ENCODE data around the gene DNM3. TPM values are rescaled to one million over a fixed set of nuclear protein-coding genes. Genes with fewer than 3 reads are reported as not detected.

Gene DNM3
- total and polyA plus RNA-seq, 7 donors = 0.60 to 13.3 (median 3.9) TPM

DNA sequence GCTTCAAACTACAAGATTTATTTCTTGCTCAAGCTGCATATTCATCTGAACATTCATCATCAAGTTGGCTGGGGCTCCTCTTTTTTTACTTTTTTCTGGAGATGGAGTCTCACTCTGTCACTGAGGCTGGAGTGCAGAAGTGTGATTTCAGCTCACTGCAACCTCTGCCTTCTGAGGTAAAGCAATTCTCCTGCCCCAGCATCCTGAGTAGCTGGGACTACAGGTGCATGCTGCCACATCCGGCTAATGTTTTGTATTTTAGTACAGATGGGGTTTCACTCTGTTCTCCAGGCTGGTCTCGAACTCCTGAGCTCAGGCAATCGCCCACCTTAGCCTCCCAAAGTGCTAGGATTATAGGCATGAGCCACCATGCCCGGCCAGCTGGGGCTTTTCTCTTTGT, 490.9 kb downstream of the DNM3 start:
- Histone ChIP-seq H3K36me3 (no peaks in the 10 kb centered on the region), H3K4me1 (no peaks in the 10 kb centered on the region), H3K27ac (no peak overlapping the region), H3K27me3 (no peaks in the 10 kb centered on the region), H3K4me3 (no peak overlapping the region), H3K9me3 (no peaks in the 10 kb centered on the region)
- DNase-seq = no peak
- 94 to 96% methylated on average over 4 of the region's 4 CpGs for WGBS, 2 donors
- TF ChIP-seq POLR2A (IDR thresholded peaks at IDR 0.05) (no peak), EP300 (IDR thresholded peaks at IDR 0.05) (no peak), CTCF (IDR thresholded peaks at IDR 0.05) (no peak), POLR2AphosphoS5 (IDR thresholded peaks at IDR 0.05) (no peak)
- intact Hi-C loops (cut with DNase I) = no loop called here

- H3K36me3 ChIP-seq = no peaks in the 10 kb centered on the region
- intact Hi-C loops (cut with DNase I) = no loop called here
- DNase-seq = no peak
- H3K27ac ChIP-seq = no peak overlapping the region
- no peaks in the 10 kb centered on the region for H3K27me3 ChIP-seq
- no peaks in the 10 kb centered on the region for H3K4me1 ChIP-seq
- H3K4me3 ChIP-seq = no peak overlapping the region
- no peaks in the 10 kb centered on the region for H3K9me3 ChIP-seq
- TF ChIP-seq EP300 (IDR thresholded peaks at IDR 0.05) = no peak
- TF ChIP-seq CTCF (IDR thresholded peaks at IDR 0.05) = no peak
- no peak for TF ChIP-seq POLR2A (IDR thresholded peaks at IDR 0.05)
- no peak for TF ChIP-seq POLR2AphosphoS5 (IDR thresholded peaks at IDR 0.05)
Measured at GRCh38 chr1:172335377-172335776, 494.1 kb downstream of the DNM3 start.

GRCh38 chr1:172338295-172338735, 497.0 kb downstream of the DNM3 start:
- Histone ChIP-seq H3K4me3 (no peak overlapping the region), H3K27ac (no peak overlapping the region), H3K36me3 (no peaks in the 10 kb centered on the region), H3K9me3 (no peaks in the 10 kb centered on the region), H3K4me1 (peaks cover 0 to 10% (median 6%) of the 10 kb centered on the region in 4 donors), H3K27me3 (no peaks in the 10 kb centered on the region)
- 57 to 64% methylated on average over 4 of the region's 4 CpGs for WGBS, 2 donors
- intact Hi-C loops (cut with DNase I) = no loop called here
- TF ChIP-seq POLR2A (IDR thresholded peaks at IDR 0.05) (no peak), POLR2AphosphoS5 (IDR thresholded peaks at IDR 0.05) (no peak), CTCF (IDR thresholded peaks at IDR 0.05) (no peak), EP300 (IDR thresholded peaks at IDR 0.05) (no peak)
- no peak for DNase-seq

DNA sequence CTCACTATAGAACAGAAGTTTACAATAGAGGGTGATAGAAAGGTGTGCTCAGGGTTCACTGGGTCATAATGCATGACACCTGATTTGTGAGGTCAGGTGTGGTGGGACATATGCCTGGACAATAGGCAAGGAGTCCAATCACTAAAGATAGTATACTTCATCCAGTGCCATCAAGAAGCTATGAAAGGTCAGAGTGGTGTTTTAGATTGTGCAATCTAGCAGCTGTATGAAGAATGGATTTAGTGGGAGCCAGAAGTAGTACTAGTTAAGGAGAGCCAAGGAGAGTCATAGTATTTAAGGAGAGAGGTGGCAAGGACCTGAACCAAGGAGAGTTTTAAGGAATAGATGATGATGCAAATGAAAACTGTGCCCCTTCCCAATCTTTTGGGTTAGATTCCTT, 498.5 kb downstream of the DNM3 start:
- no peak overlapping the region for H3K27ac ChIP-seq
- peaks cover 0 to 25% (median 17%) of the 10 kb centered on the region in 4 donors for H3K4me1 ChIP-seq
- intact Hi-C loops (cut with DNase I) = no loop called here
- H3K9me3 ChIP-seq = no peaks in the 10 kb centered on the region
- H3K36me3 ChIP-seq = no peaks in the 10 kb centered on the region
- no peak for DNase-seq
- H3K4me3 ChIP-seq = no peak overlapping the region
- H3K27me3 ChIP-seq = no peaks in the 10 kb centered on the region
- TF ChIP-seq CTCF (IDR thresholded peaks at IDR 0.05) = no peak
- TF ChIP-seq EP300 (IDR thresholded peaks at IDR 0.05) = no peak
- no peak for TF ChIP-seq POLR2A (IDR thresholded peaks at IDR 0.05)
- no peak for TF ChIP-seq POLR2AphosphoS5 (IDR thresholded peaks at IDR 0.05)

DNA sequence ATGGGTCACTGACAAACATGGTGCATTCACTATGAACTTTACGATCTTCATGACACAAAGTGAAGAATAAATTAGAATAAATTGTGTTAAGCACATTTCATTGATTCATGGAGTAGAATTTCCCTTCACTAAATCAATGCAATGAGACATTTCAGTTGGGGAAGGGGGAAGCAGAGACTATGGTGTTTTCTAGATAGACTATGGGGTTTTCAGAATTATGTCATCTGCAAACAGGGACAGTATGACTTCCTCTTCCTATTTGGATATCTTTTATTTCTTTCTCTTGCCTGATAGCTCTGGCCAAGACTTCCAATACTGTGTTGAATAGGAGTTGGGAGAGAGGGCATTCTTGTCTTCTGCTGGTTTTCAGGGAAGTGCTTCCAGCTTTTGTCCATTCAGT, 499.2 kb downstream of the DNM3 start:
- intact Hi-C loops (cut with DNase I) = no loop called here
- WGBS, 2 donors = 89 to 93% methylated on average over 1 of the region's 1 CpG
- Histone ChIP-seq H3K36me3 (no peaks in the 10 kb centered on the region), H3K27ac (no peak overlapping the region), H3K4me1 (peaks cover 0 to 25% (median 17%) of the 10 kb centered on the region in 4 donors), H3K9me3 (no peaks in the 10 kb centered on the region), H3K4me3 (no peak overlapping the region), H3K27me3 (no peaks in the 10 kb centered on the region)
- TF ChIP-seq POLR2AphosphoS5 (IDR thresholded peaks at IDR 0.05) = no peak
- no peak for TF ChIP-seq EP300 (IDR thresholded peaks at IDR 0.05)
- no peak for TF ChIP-seq POLR2A (IDR thresholded peaks at IDR 0.05)
- TF ChIP-seq CTCF (IDR thresholded peaks at IDR 0.05) = no peak
- DNase-seq = no peak
